HS-5 (cell line): ENCODE measurements around the gene HSPB7.
"Not testable (repeated sequence)": the region's sequence is repeated elsewhere in the genome, so short reads cannot be mapped to it uniquely, and the experiment has no call there.

Experiments used
- DNase-seq: peaks from one replicate; pipeline ENCODE4 v3.0.0-alpha.2; 2012; ENCODE audit warnings: low read depth

The HSPB7 gene

GRCh38 chr1:16017461-16018303, at the start of gene HSPB7:
Gene HSPB7 (minus strand): TSS chr1:16018043. CDS start chr1:16017963, 80 bp downstream.
- no peak for DNase-seq

- no peak for DNase-seq
Measured at GRCh38 chr1:16067127-16067768, 49.4 kb upstream of the HSPB7 start.

- no peak for DNase-seq
Measured at GRCh38 chr1:16066245-16066644, 48.4 kb upstream of the HSPB7 start.

- DNase-seq: no peak
Measured at GRCh38 chr1:16065269-16065576, 47.4 kb upstream of the HSPB7 start.

GRCh38 chr1:16064536-16065268, 46.9 kb upstream of the HSPB7 start:
- no peak for DNase-seq

GRCh38 chr1:16063921-16064320, 46.1 kb upstream of the HSPB7 start:
- DNase-seq: no peak

GRCh38 chr1:16063226-16063829, 45.5 kb upstream of the HSPB7 start:
- DNase-seq: no peak

GRCh38 chr1:16062687-16063075, 44.8 kb upstream of the HSPB7 start:
- not testable (repeated sequence) for DNase-seq

GRCh38 chr1:16061989-16062686, 44.3 kb upstream of the HSPB7 start:
- not testable (repeated sequence) for DNase-seq

- no peak for DNase-seq
Measured at GRCh38 chr1:16061266-16061665, 43.4 kb upstream of the HSPB7 start.

- DNase-seq: not testable (repeated sequence)
Measured at GRCh38 chr1:16058394-16059120, 40.7 kb upstream of the HSPB7 start.

GRCh38 chr1:16057314-16057915, 39.6 kb upstream of the HSPB7 start:
- DNase-seq: not testable (repeated sequence)

GRCh38 chr1:16056521-16056912, 38.7 kb upstream of the HSPB7 start:
- not testable (repeated sequence) for DNase-seq

GRCh38 chr1:16055613-16056520, 38.0 kb upstream of the HSPB7 start:
- DNase-seq: no peak

GRCh38 chr1:16054598-16055540, 37.0 kb upstream of the HSPB7 start:
- no peak for DNase-seq

GRCh38 chr1:16053781-16054502, 36.1 kb upstream of the HSPB7 start:
- no peak for DNase-seq

GRCh38 chr1:16051949-16052348, 34.1 kb upstream of the HSPB7 start:
- not testable (repeated sequence) for DNase-seq

GRCh38 chr1:16051039-16051438, 33.2 kb upstream of the HSPB7 start:
- DNase-seq: no peak
